Endothelial cell of umbilical vein (primary cell): ENCODE results near the gene GABRR2.

Experiments
- EZH2 ChIP-seq: IDR thresholded peaks from 2 replicates; pipeline ENCODE4 v1.6.1; 2012; ENCODE audit warnings: borderline replicate concordance, low read depth, mild to moderate bottlenecking, moderate library complexity, low read length, inconsistent platforms; ENCODE audit not compliant: severe bottlenecking
- FOS ChIP-seq: IDR thresholded peaks from 2 replicates; pipeline ENCODE4 v1.6.1; 2011; ENCODE audit warnings: mild to moderate bottlenecking, low read length, moderate library complexity, borderline replicate concordance; ENCODE audit not compliant: insufficient read depth
- JUN ChIP-seq: IDR thresholded peaks from 2 replicates; pipeline ENCODE4 v1.6.1; 2011; ENCODE audit warnings: borderline replicate concordance, low read depth; ENCODE audit not compliant: insufficient read length, insufficient read depth
- POLR2A ChIP-seq: IDR thresholded peaks from 2 replicates; pipeline ENCODE4 v1.6.1; 2012; ENCODE audit warnings: low read depth, mild to moderate bottlenecking, control low read depth, low read length
- POLR2AphosphoS5 ChIP-seq: IDR thresholded peaks from 2 replicates; pipeline ENCODE4 v1.6.1; 2012; ENCODE audit warnings: low read depth, mild to moderate bottlenecking, control low read depth, low read length, moderate library complexity; ENCODE audit not compliant: insufficient read depth
- TF ChIP-seq, protein P1 (sequence below), 2 donors: IDR thresholded peaks; 1 replicate in 1 of 2; 2 replicates in 1 of 2; pipeline ENCODE4 v1.5.1; 2011; ENCODE audit warnings: low read length in 2 of 2, mild to moderate bottlenecking in 2 of 2, moderate library complexity in 2 of 2, control low read depth in 1 of 2, inconsistent platforms in 1 of 2, low read depth in 1 of 2; ENCODE audit not compliant: insufficient read depth in 1 of 2; ENCODE audit errors: extremely low read depth in 1 of 2
- TF ChIP-seq, protein P2 (sequence below): IDR thresholded peaks from 2 replicates; pipeline ENCODE4 v1.6.1; 2011; ENCODE audit not compliant: insufficient read depth, insufficient read length

DNA sequence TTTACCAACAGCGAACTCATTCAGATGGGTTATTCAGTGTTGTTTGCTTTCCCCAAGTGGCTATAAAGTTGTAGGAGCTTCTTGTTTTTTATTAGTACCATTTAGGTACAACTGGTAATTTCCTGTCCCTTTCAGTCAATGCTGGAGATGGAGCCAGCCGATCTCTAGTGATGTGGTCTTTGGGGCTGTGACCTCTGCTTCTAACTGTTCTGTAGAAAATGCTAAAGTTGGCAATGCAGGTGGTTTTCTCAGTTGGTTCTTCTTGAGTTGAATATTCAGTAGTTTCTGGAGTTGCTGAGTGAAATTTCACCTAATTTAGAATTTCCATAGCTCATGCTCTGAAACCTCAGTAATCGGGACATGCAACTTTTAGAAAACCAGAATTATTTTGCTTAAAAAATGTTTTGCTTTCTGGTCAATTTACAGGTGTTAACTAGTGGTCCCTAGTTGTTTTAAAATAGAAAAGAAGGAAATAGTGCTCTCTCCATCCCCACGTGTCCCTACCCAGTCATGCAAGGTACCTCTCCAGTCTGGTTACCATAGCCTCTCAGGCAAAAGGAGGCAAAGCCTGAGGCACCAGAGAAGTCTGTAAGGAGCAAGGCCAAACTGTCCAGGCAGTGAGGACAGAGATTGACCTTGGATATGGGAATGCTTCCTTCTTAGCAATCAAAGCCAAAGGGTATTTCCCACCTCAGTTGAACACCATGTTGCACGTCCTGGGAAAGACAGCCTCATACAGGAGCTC is 70.7 kb downstream of the GABRR2 start:
- TF ChIP-seq POLR2AphosphoS5 (no peak), EZH2 (no peak), FOS (no peak), POLR2A (no peak), JUN (no peak)
- TF ChIP-seq, protein P1, sequence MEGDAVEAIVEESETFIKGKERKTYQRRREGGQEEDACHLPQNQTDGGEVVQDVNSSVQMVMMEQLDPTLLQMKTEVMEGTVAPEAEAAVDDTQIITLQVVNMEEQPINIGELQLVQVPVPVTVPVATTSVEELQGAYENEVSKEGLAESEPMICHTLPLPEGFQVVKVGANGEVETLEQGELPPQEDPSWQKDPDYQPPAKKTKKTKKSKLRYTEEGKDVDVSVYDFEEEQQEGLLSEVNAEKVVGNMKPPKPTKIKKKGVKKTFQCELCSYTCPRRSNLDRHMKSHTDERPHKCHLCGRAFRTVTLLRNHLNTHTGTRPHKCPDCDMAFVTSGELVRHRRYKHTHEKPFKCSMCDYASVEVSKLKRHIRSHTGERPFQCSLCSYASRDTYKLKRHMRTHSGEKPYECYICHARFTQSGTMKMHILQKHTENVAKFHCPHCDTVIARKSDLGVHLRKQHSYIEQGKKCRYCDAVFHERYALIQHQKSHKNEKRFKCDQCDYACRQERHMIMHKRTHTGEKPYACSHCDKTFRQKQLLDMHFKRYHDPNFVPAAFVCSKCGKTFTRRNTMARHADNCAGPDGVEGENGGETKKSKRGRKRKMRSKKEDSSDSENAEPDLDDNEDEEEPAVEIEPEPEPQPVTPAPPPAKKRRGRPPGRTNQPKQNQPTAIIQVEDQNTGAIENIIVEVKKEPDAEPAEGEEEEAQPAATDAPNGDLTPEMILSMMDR (IDR thresholded peaks at IDR 0.05; ENCODE audit: extremely low read depth in 1 of 2, insufficient read depth in 1 of 2, low read depth in 1 of 2, low read length in 2 of 2), result no peak
- TF ChIP-seq, protein P2, sequence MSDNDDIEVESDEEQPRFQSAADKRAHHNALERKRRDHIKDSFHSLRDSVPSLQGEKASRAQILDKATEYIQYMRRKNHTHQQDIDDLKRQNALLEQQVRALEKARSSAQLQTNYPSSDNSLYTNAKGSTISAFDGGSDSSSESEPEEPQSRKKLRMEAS, result no peak
